B cell (primary cell): ENCODE data around the gene GALNT10. TPM values are rescaled to one million over a fixed set of nuclear protein-coding genes. Genes with fewer than 3 reads are reported as not detected.

Experiments used
- ATAC-seq: fragments of 200-7000 bp; cut with Tn5 transposase; one replicate; pipeline ENCODE4 v1.10.0; 2021; ENCODE audit warnings: low read depth, mild to moderate bottlenecking, moderate number of reproducible peaks, moderate library complexity
- CTCF ChIA-PET: fragments of 350-600 bp; sonication (Branson Sonifier 250); formaldehyde crosslinking; loops from one replicate; lab custom pipeline; 2021; ENCODE audit warnings: antibody characterized with exemption, inconsistent platforms; lab: Charles Lee
- POLR2A ChIA-PET: fragments of 350-600 bp; sonication (Branson Sonifier 250); formaldehyde crosslinking; loops from one replicate; lab custom pipeline; 2021; ENCODE audit warnings: antibody characterized with exemption; lab: Charles Lee
- DNase-seq: peaks from one replicate; pipeline ENCODE4 v3.0.0; 2013
- H2AFZ ChIP-seq: 2 replicates; pipeline ENCODE4 v1.6.1; 2012; ENCODE audit warnings: mild to moderate bottlenecking, low read depth, low read length; ENCODE audit not compliant: insufficient read depth, poor library complexity, severe bottlenecking
- H3K27ac ChIP-seq, 2 donors: 1 replicate in 1 of 2; 2 replicates in 1 of 2; pipeline ENCODE4 v1.5.1; 2012 to 2013; ENCODE audit warnings: low read length in 2 of 2, mild to moderate bottlenecking in 2 of 2, moderate library complexity in 1 of 2
- H3K27me3 ChIP-seq, 4 experiments: fragments of 200-600 bp in 1 of 4; sonication (generic) in 1 of 4; replicated peaks in 1 of 4; 1 replicate in 2 of 4; 2 replicates in 2 of 4; pipeline versions ENCODE4 v1.6.1 to v1.7.0; 2013 to 2016; ENCODE audit warnings: low read length in 3 of 4, mild to moderate bottlenecking in 2 of 4, mixed read lengths in 1 of 4, moderate library complexity in 1 of 4; ENCODE audit not compliant: insufficient read depth in 4 of 4, control insufficient read depth in 3 of 4; ENCODE audit errors: control extremely low read depth in 1 of 4
- H3K36me3 ChIP-seq, 2 experiments: replicated peaks in 1 of 2; 1 replicate in 1 of 2; 2 replicates in 1 of 2; pipeline versions ENCODE4 v1.6.1 to v1.7.1; 2013; ENCODE audit warnings: low read length in 1 of 2; ENCODE audit not compliant: insufficient read depth in 2 of 2, control insufficient read depth in 1 of 2; ENCODE audit errors: control extremely low read depth in 1 of 2, extremely low read depth in 1 of 2
- H3K4me1 ChIP-seq, 2 donors: fragments of 200-600 bp in 1 of 2; sonication (generic) in 1 of 2; 1 replicate in 1 of 2; 2 replicates in 1 of 2; pipeline versions ENCODE4 v1.5.1 to v1.6.1; 2013 to 2017; ENCODE audit warnings: low read length in 2 of 2; ENCODE audit not compliant: control insufficient read depth in 2 of 2, insufficient read depth in 2 of 2
- H3K4me2 ChIP-seq: replicated peaks from 2 replicates; pipeline ENCODE3; 2012; ENCODE audit warnings: mild to moderate bottlenecking, low read depth, low read length; ENCODE audit not compliant: poor library complexity, severe bottlenecking
- H3K4me3 ChIP-seq, 5 experiments: fragments of 200-600 bp in 1 of 5; sonication (generic) in 1 of 5; 1 replicate in 3 of 5; 2 replicates in 2 of 5; pipeline versions ENCODE4 v1.5.1 to v1.7.0; 2011 to 2016; ENCODE audit warnings: low read length in 4 of 5, mild to moderate bottlenecking in 4 of 5, low read depth in 2 of 5, control low read depth in 1 of 5, moderate library complexity in 1 of 5; ENCODE audit not compliant: insufficient read depth in 1 of 5; ENCODE audit errors: control extremely low read depth in 1 of 5, extremely low read depth in 1 of 5
- H3K79me2 ChIP-seq: fragments of 200-600 bp; sonication (generic); one replicate; pipeline ENCODE4 v1.6.0; 2016; ENCODE audit warnings: low read length; ENCODE audit not compliant: control insufficient read depth, insufficient read depth
- H3K9ac ChIP-seq: fragments of 200-600 bp; sonication (generic); 2 replicates; pipeline ENCODE4 v1.6.1; 2017; ENCODE audit warnings: mild to moderate bottlenecking, low read length, moderate library complexity
- H3K9me3 ChIP-seq, 3 donors: one replicate each; pipeline versions ENCODE4 v1.6.1 to v1.7.1; 2013; ENCODE audit warnings: low read length in 2 of 3; ENCODE audit not compliant: control insufficient read depth in 2 of 3, insufficient read depth in 1 of 3; ENCODE audit errors: control extremely low read depth in 1 of 3
- H4K20me1 ChIP-seq: 2 replicates; pipeline ENCODE4 v1.6.0; 2012; ENCODE audit warnings: mild to moderate bottlenecking, low read length; ENCODE audit not compliant: insufficient read depth, control insufficient read depth, poor library complexity, severe bottlenecking
- H3K27ac Mint-ChIP-seq: one replicate; pipeline ENCODE4 v1.8.0; 2021; ENCODE audit warnings: mixed read lengths
- H3K27me3 Mint-ChIP-seq: one replicate; pipeline ENCODE4 v1.8.0; 2021; ENCODE audit warnings: mixed read lengths
- H3K4me1 Mint-ChIP-seq: one replicate; pipeline ENCODE4 v1.8.0; 2021; ENCODE audit warnings: mixed read lengths
- H3K4me3 Mint-ChIP-seq: one replicate; pipeline ENCODE4 v1.8.0; 2021; ENCODE audit warnings: mixed read lengths
- H3K9me3 Mint-ChIP-seq: one replicate; pipeline ENCODE4 v1.8.0; 2022; ENCODE audit warnings: mixed read lengths; ENCODE audit not compliant: insufficient read depth
- CTCF ChIP-seq: fragments of 200-600 bp; IDR thresholded peaks from one replicate; pipeline ENCODE4 v1.8.0; 2022; ENCODE audit warnings: antibody characterized with exemption, mild to moderate bottlenecking
- EZH2 ChIP-seq: IDR thresholded peaks from 2 replicates; pipeline ENCODE4 v1.6.1; 2012; ENCODE audit warnings: borderline replicate concordance, low read depth, mild to moderate bottlenecking, moderate library complexity, low read length; ENCODE audit not compliant: insufficient read depth, poor library complexity, severe bottlenecking
- WGBS: methylation state at CpG from one replicate; pipeline ENCODE4 v1.1.5; 2013; ENCODE audit warnings: missing lambda C conversion rate; ENCODE audit not compliant: insufficient coverage; 5-methylcytosine and 5-hydroxymethylcytosine counted together
- intact Hi-C: fragments of 100-400 bp; cut with micrococcal nuclease; formaldehyde crosslinking; loops from one replicate; pipeline ENCODE4 v1.10.0; 2022
- polyA plus RNA-seq: library from polyadenylated mRNA; depleted of rRNA; stranded (reverse); fragments of >200 nt; gene quantifications from 2 replicates; pipeline ENCODE4 v1.2.3, GENCODE V29; 2012
- total RNA-seq, 2 donors: library from RNA; stranded (reverse); fragments of 120-200 nt in 1 of 2; gene quantifications; 1 replicate in 1 of 2; 2 replicates in 1 of 2; pipeline versions ENCODE4 v1.2.3 to v1.2.4, GENCODE V29; 2013 to 2022

The GALNT10 gene
- total and polyA plus RNA-seq, 2 donors (not counting 1 experiment from before 2014, with no cell fraction given), result 27.7 to 42.8 TPM

- Mint-ChIP-seq H3K4me1 (no peaks in the 10 kb centered on the region), H3K27ac (no peak overlapping the region), H3K9me3 (no peaks in the 10 kb centered on the region), H3K27me3 (no peaks in the 10 kb centered on the region), H3K4me3 (no peak overlapping the region)
- Histone ChIP-seq H3K27ac (no peak overlapping the region), H3K36me3 (peaks cover 0 to 3% of the 10 kb centered on the region in 2 experiments), H3K4me2 (no peak overlapping the region), H4K20me1 (no peaks in the 10 kb centered on the region), H3K9me3 (no peaks in the 10 kb centered on the region), H3K27me3 (no peaks in the 10 kb centered on the region), H3K4me1 (no peaks in the 10 kb centered on the region), H3K4me3 (no peak overlapping the region), H3K9ac (no peak overlapping the region), H3K79me2 (peaks cover 18% of the 10 kb centered on the region), H2AFZ (no peak overlapping the region)
- ChIA-PET POLR2A (no interaction called here), CTCF (interaction anchor here (0.7 to 0.8 kb wide), 2 partner anchors 24 to 123 kb away, joined by 3 read pairs; no protein-coding TSS in a partner anchor)
- TF ChIP-seq EZH2, result no peak
- TF ChIP-seq CTCF, result no peak
- ATAC-seq, result no peak
- DNase-seq, result no peak
- intact Hi-C loops, result no loop called here
Measured at GRCh38 chr5:154312576-154312975, 122.0 kb downstream of the GALNT10 start.

DNA sequence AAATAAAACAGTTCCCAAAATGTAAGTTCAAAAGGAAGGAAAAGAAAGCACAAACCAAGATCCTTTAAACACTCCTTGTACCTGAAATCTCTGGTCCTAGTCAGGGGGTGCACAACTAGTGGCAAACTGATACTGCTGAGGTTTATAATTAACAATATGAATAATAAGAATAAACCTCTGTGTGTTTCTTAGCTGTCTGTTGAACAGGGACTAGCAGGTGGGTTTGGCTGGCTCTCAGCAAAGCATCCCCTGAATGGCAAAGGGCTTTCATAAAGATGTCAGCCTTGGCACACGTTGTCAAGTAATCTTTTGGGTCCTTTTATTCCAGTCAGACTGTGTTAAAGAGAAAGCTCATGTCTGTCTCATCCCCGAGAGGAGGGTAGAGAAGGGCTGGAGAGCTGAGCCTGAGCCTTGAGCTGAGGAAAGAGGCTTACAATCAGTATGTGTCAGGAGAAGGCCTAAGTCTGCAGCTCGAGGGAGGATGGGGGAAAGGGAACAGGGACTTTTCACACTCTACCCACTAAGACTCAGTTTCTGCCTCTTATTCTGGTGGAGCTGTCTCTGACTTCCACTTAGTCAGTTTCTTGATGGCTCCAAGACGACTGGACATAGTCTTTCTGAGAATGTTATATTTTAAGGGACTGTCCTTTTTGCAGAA is 123.0 kb downstream of the GALNT10 start:
- intact Hi-C loops, result no loop called here
- Mint-ChIP-seq H3K4me1 (no peaks in the 10 kb centered on the region), H3K27ac (no peak overlapping the region), H3K4me3 (no peak overlapping the region), H3K27me3 (no peaks in the 10 kb centered on the region), H3K9me3 (no peaks in the 10 kb centered on the region)
- Histone ChIP-seq H3K27ac (no peak overlapping the region), H2AFZ (no peak overlapping the region), H4K20me1 (no peaks in the 10 kb centered on the region), H3K4me2 (no peak overlapping the region), H3K4me1 (no peaks in the 10 kb centered on the region), H3K27me3 (no peaks in the 10 kb centered on the region), H3K79me2 (peaks cover 17% of the 10 kb centered on the region), H3K9ac (no peak overlapping the region), H3K9me3 (no peaks in the 10 kb centered on the region), H3K4me3 (no peak overlapping the region), H3K36me3 (peaks cover 0 to 3% of the 10 kb centered on the region in 2 experiments)
- DNase-seq, result no peak
- WGBS, result 94% methylated on average over 2 of the region's 4 CpGs
- ChIA-PET POLR2A (no interaction called here), CTCF (no interaction called here)
- ATAC-seq, result no peak
- TF ChIP-seq EZH2, result no peak
- no peak for TF ChIP-seq CTCF
